T-helper 17 cell (primary cell): Measurements from ENCODE around the gene TMEM176B. TPM values are rescaled to one million over a fixed set of nuclear protein-coding genes. Genes with fewer than 3 reads are reported as not detected.

Experiments used
- ATAC-seq: fragments of 150-1000 bp; cut with Tn5 transposase; 2 replicates; pipeline ENCODE4 v1.10.0; 2021; ENCODE audit warnings: mild to moderate bottlenecking, moderate library complexity
- DNase-seq, 3 donors: peaks; one replicate each; pipeline versions ENCODE4 v3.0.0 to v3.0.0-alpha.2; 2020 to 2021
- H3K9me3 ChIP-seq: one replicate; pipeline ENCODE4 v1.7.0; 2013; ENCODE audit warnings: low read length, mild to moderate bottlenecking; ENCODE audit not compliant: control insufficient read depth, poor library complexity, severe bottlenecking
- H3K27ac Mint-ChIP-seq: one replicate; pipeline ENCODE4 v1.8.0; 2022; ENCODE audit warnings: mild to moderate bottlenecking, moderate library complexity, mixed read lengths
- H3K27me3 Mint-ChIP-seq: one replicate; pipeline ENCODE4 v1.8.0; 2022; ENCODE audit warnings: mixed read lengths
- H3K36me3 Mint-ChIP-seq: one replicate; pipeline ENCODE4 v1.8.0; 2022; ENCODE audit warnings: low read depth, mixed read lengths
- H3K4me1 Mint-ChIP-seq: one replicate; pipeline ENCODE4 v1.8.0; 2022; ENCODE audit warnings: mild to moderate bottlenecking, mixed read lengths
- H3K4me3 Mint-ChIP-seq: one replicate; pipeline ENCODE4 v1.8.0; 2022; ENCODE audit warnings: mild to moderate bottlenecking, moderate library complexity, mixed read lengths
- total RNA-seq, 4 donors: library from RNA in 2 of 4; stranded (reverse) in 2 of 4; gene quantifications; one replicate each; pipeline ENCODE4 v1.2.3 and lab custom pipeline; 2022 to 2026

The TMEM176B gene
- total RNA-seq, 2 donors from 2014 or later: not detected

- Mint-ChIP-seq H3K36me3 (peaks cover 2% of the 10 kb centered on the region), H3K27me3 (peaks cover 19% of the 10 kb centered on the region), H3K27ac (no peak overlapping the region), H3K4me1 (peaks cover 2% of the 10 kb centered on the region), H3K4me3 (no peak overlapping the region)
- DNase-seq (no peak), ATAC-seq (no peak)
- no peaks in the 10 kb centered on the region for H3K9me3 ChIP-seq
These were observed 8.3 kb downstream of the TMEM176B start for GRCh38 chr7:150791746-150792452.

- peaks cover 2% of the 10 kb centered on the region for H3K4me1 Mint-ChIP-seq
- no peak overlapping the region for H3K27ac Mint-ChIP-seq
- peaks cover 18% of the 10 kb centered on the region for H3K27me3 Mint-ChIP-seq
- DNase-seq (no peak), ATAC-seq (no peak)
- H3K4me3 Mint-ChIP-seq: no peak overlapping the region
- peaks cover 2% of the 10 kb centered on the region for H3K36me3 Mint-ChIP-seq
- H3K9me3 ChIP-seq: no peaks in the 10 kb centered on the region
These were observed 8.9 kb downstream of the TMEM176B start for GRCh38 chr7:150791304-150791703.

GRCh38 chr7:150790416-150791075 lies 9.6 kb downstream of the TMEM176B start:
- H3K9me3 ChIP-seq: no peaks in the 10 kb centered on the region
- ATAC-seq: no peak
- Mint-ChIP-seq H3K36me3 (peaks cover 2% of the 10 kb centered on the region), H3K4me3 (no peak overlapping the region), H3K27me3 (peaks cover 23% of the 10 kb centered on the region), H3K4me1 (peaks cover 4% of the 10 kb centered on the region), H3K27ac (no peak overlapping the region)
- no peak for DNase-seq

- Mint-ChIP-seq H3K36me3 (peaks cover 2% of the 10 kb centered on the region), H3K4me3 (no peak overlapping the region), H3K27ac (no peak overlapping the region), H3K27me3 (peaks cover 27% of the 10 kb centered on the region), H3K4me1 (peaks cover 4% of the 10 kb centered on the region)
- no peak for DNase-seq
- H3K9me3 ChIP-seq: no peaks in the 10 kb centered on the region
- no peak for ATAC-seq
These were observed 11.5 kb downstream of the TMEM176B start for GRCh38 chr7:150788474-150789269.

GRCh38 chr7:150787321-150788281 lies 12.6 kb downstream of the TMEM176B start:
- ATAC-seq (no peak), DNase-seq (no peak)
- no peak overlapping the region for H3K27ac Mint-ChIP-seq
- H3K27me3 Mint-ChIP-seq: peaks cover 27% of the 10 kb centered on the region
- peaks cover 2% of the 10 kb centered on the region for H3K36me3 Mint-ChIP-seq
- peaks cover 4% of the 10 kb centered on the region for H3K4me1 Mint-ChIP-seq
- no peaks in the 10 kb centered on the region for H3K9me3 ChIP-seq
- no peak overlapping the region for H3K4me3 Mint-ChIP-seq

- Mint-ChIP-seq H3K4me3 (no peak overlapping the region), H3K36me3 (no peaks in the 10 kb centered on the region)
- no peak for ATAC-seq
These were observed 15.2 kb downstream of the TMEM176B start for GRCh38 chr7:150784954-150785353.

GRCh38 chr7:150784120-150784736 lies 15.9 kb downstream of the TMEM176B start:
- no peak for ATAC-seq
- Mint-ChIP-seq H3K4me1 (peaks cover 7% of the 10 kb centered on the region), H3K4me3 (no peak overlapping the region), H3K27ac (no peak overlapping the region), H3K27me3 (peaks cover 42% of the 10 kb centered on the region), H3K36me3 (no peaks in the 10 kb centered on the region)
- no peak for DNase-seq
- H3K9me3 ChIP-seq: no peaks in the 10 kb centered on the region

More at GRCh38 chr7:150784954-150785353, 15.2 kb downstream of the TMEM176B start:
- Mint-ChIP-seq H3K4me1 (peaks cover 7% of the 10 kb centered on the region), H3K27me3 (peaks cover 42% of the 10 kb centered on the region), H3K27ac (no peak overlapping the region)
- DNase-seq: no peak
- no peaks in the 10 kb centered on the region for H3K9me3 ChIP-seq

GRCh38 chr7:150781961-150782360 lies 18.2 kb downstream of the TMEM176B start:
- H3K27ac Mint-ChIP-seq: no peak overlapping the region

GRCh38 chr7:150781103-150781502 lies 19.1 kb downstream of the TMEM176B start:
- H3K4me3 Mint-ChIP-seq: no peak overlapping the region
- H3K4me1 Mint-ChIP-seq: peaks cover 8% of the 10 kb centered on the region
- DNase-seq (no peak), ATAC-seq (no peak)
- H3K27ac Mint-ChIP-seq: no peak overlapping the region
- H3K27me3 Mint-ChIP-seq: peaks cover 31% of the 10 kb centered on the region
- no peaks in the 10 kb centered on the region for H3K9me3 ChIP-seq
- no peaks in the 10 kb centered on the region for H3K36me3 Mint-ChIP-seq

More at GRCh38 chr7:150781961-150782360, 18.2 kb downstream of the TMEM176B start:
- Mint-ChIP-seq H3K36me3 (no peaks in the 10 kb centered on the region), H3K4me3 (no peak overlapping the region), H3K27me3 (peaks cover 31% of the 10 kb centered on the region), H3K4me1 (peaks cover 8% of the 10 kb centered on the region)
- no peak for ATAC-seq
- no peak for DNase-seq
- H3K9me3 ChIP-seq: no peaks in the 10 kb centered on the region

- peaks cover 24% of the 10 kb centered on the region for H3K27me3 Mint-ChIP-seq
- H3K27ac Mint-ChIP-seq: no peak overlapping the region
- ATAC-seq (no peak), DNase-seq (no peak)
- H3K4me1 Mint-ChIP-seq: peaks cover 6% of the 10 kb centered on the region
- H3K4me3 Mint-ChIP-seq: no peak overlapping the region
- H3K9me3 ChIP-seq: no peaks in the 10 kb centered on the region
- no peaks in the 10 kb centered on the region for H3K36me3 Mint-ChIP-seq
These were observed 19.9 kb downstream of the TMEM176B start for GRCh38 chr7:150780292-150780691.

GRCh38 chr7:150778738-150779301 lies 21.3 kb downstream of the TMEM176B start:
- ATAC-seq: peak; percentile 78
- no peaks in the 10 kb centered on the region for H3K9me3 ChIP-seq
- H3K27ac Mint-ChIP-seq: no peak overlapping the region
- peak; percentile 48 to 62 (median 56) for DNase-seq
- peaks cover 22% of the 10 kb centered on the region for H3K27me3 Mint-ChIP-seq
- H3K4me1 Mint-ChIP-seq: peaks cover 6% of the 10 kb centered on the region
- H3K4me3 Mint-ChIP-seq: no peak overlapping the region
- H3K36me3 Mint-ChIP-seq: no peaks in the 10 kb centered on the region
